Gastrocnemius medialis (tissue), 4 donors: ENCODE measurements around the gene AUTS2. TPM values are rescaled to one million over a fixed set of nuclear protein-coding genes. Genes with fewer than 3 reads are reported as not detected.

Experiments used
- ATAC-seq, 2 donors: fragments of 150-250 bp; one replicate each; pipeline ENCODE4 v1.9.1; 2016
- DNase-seq, 2 donors: peaks; one replicate each; pipeline ENCODE4 v3.0.0-alpha.2; 2019
- H3K27ac ChIP-seq, 4 donors: fragments of 200-600 bp; sonication (generic); 1 replicate in 1 of 4; 2 replicates in 3 of 4; pipeline ENCODE4 v1.5.1; 2016 to 2018; ENCODE audit warnings: mild to moderate bottlenecking in 2 of 4, moderate library complexity in 1 of 4
- H3K27me3 ChIP-seq, 3 donors: fragments of 200-600 bp; sonication (generic) in 2 of 3; 1 replicate in 1 of 3; 2 replicates in 2 of 3; pipeline versions ENCODE4 v1.5.1 to v1.6.0; 2016 to 2019; ENCODE audit warnings: mild to moderate bottlenecking in 1 of 3, moderate library complexity in 1 of 3
- H3K36me3 ChIP-seq, 2 donors: fragments of 200-600 bp; sonication (generic) in 1 of 2; one replicate each; pipeline ENCODE4 v1.5.1; 2017 to 2018
- H3K4me1 ChIP-seq, 2 donors: fragments of 200-600 bp; sonication (generic) in 1 of 2; one replicate each; pipeline ENCODE4 v1.5.1; 2016 to 2017; ENCODE audit warnings: mild to moderate bottlenecking in 2 of 2
- H3K4me3 ChIP-seq, 4 donors: fragments of 200-600 bp; sonication (generic) in 3 of 4; 1 replicate in 1 of 4; 2 replicates in 3 of 4; pipeline ENCODE4 v1.5.1; 2016 to 2019; ENCODE audit warnings: mild to moderate bottlenecking in 2 of 4
- H3K9me3 ChIP-seq, 3 donors: fragments of 200-600 bp; sonication (generic) in 2 of 3; 1 replicate in 1 of 3; 2 replicates in 2 of 3; pipeline ENCODE4 v1.5.1; 2016 to 2019
- POLR2A ChIP-seq, 2 donors: fragments of 450-650 bp; IDR thresholded peaks; one replicate each; pipeline ENCODE4 v1.6.1; 2017; ENCODE audit warnings: antibody characterized with exemption in 2 of 2, mild to moderate bottlenecking in 2 of 2, moderate library complexity in 2 of 2
- in situ Hi-C, 4 donors: fragments of 200-750 bp; cut with MboI; loops; one replicate each; pipeline versions ENCODE4 v1.15.0 to v1.8.0; 2017; ENCODE audit warnings: low sequenced_read_pairs in 4 of 4
- intact Hi-C: fragments of 100-400 bp; cut with DNase I; formaldehyde crosslinking; loops from one replicate; pipeline ENCODE4 v1.15.1; 2023; ENCODE audit warnings: low total_unique reads
- total RNA-seq, 4 donors: library from RNA; depleted of rRNA; stranded (reverse); fragments of >200 nt; gene quantifications; one replicate each; pipeline versions ENCODE4 v1.1.0 to v1.2.3, GENCODE V29; 2016
- TF ChIP-seq, protein P1 (sequence below), 5 experiments: fragments of 450-650 bp in 3 of 5; fragments of 200-600 bp in 2 of 5; sonication (generic) in 2 of 5; IDR thresholded peaks in 4 of 5; conservative IDR thresholded peaks in 1 of 5; 1 replicate in 4 of 5; 2 replicates in 1 of 5; pipeline ENCODE4 v1.5.1; 2016 to 2019; ENCODE audit warnings: antibody characterized with exemption in 5 of 5, mild to moderate bottlenecking in 3 of 5, moderate library complexity in 3 of 5

Gene AUTS2
- total RNA-seq, 4 donors from 2014 or later = 2.5 to 16.2 (median 8.5) TPM

GRCh38 chr7:70619659-70620058, 1021.4 kb downstream of the AUTS2 start:
- Histone ChIP-seq H3K9me3 (no peaks in the 10 kb centered on the region), H3K27ac (no peak overlapping the region), H3K36me3 (no peaks in the 10 kb centered on the region), H3K4me3 (no peak overlapping the region), H3K27me3 (no peaks in the 10 kb centered on the region), H3K4me1 (peaks cover 7% of the 10 kb centered on the region in 2 donors)
- TF ChIP-seq, protein P1, sequence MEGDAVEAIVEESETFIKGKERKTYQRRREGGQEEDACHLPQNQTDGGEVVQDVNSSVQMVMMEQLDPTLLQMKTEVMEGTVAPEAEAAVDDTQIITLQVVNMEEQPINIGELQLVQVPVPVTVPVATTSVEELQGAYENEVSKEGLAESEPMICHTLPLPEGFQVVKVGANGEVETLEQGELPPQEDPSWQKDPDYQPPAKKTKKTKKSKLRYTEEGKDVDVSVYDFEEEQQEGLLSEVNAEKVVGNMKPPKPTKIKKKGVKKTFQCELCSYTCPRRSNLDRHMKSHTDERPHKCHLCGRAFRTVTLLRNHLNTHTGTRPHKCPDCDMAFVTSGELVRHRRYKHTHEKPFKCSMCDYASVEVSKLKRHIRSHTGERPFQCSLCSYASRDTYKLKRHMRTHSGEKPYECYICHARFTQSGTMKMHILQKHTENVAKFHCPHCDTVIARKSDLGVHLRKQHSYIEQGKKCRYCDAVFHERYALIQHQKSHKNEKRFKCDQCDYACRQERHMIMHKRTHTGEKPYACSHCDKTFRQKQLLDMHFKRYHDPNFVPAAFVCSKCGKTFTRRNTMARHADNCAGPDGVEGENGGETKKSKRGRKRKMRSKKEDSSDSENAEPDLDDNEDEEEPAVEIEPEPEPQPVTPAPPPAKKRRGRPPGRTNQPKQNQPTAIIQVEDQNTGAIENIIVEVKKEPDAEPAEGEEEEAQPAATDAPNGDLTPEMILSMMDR (IDR thresholded peaks at IDR 0.05 in 4 of 5, conservative IDR thresholded peaks at IDR 0.05 in 1 of 5) = no peak
- TF ChIP-seq POLR2A (IDR thresholded peaks at IDR 0.05) = no peak
- in situ Hi-C loops = no loop called here
- DNase-seq (no peak), ATAC-seq (no peak)
- intact Hi-C loops = no loop called here

DNA sequence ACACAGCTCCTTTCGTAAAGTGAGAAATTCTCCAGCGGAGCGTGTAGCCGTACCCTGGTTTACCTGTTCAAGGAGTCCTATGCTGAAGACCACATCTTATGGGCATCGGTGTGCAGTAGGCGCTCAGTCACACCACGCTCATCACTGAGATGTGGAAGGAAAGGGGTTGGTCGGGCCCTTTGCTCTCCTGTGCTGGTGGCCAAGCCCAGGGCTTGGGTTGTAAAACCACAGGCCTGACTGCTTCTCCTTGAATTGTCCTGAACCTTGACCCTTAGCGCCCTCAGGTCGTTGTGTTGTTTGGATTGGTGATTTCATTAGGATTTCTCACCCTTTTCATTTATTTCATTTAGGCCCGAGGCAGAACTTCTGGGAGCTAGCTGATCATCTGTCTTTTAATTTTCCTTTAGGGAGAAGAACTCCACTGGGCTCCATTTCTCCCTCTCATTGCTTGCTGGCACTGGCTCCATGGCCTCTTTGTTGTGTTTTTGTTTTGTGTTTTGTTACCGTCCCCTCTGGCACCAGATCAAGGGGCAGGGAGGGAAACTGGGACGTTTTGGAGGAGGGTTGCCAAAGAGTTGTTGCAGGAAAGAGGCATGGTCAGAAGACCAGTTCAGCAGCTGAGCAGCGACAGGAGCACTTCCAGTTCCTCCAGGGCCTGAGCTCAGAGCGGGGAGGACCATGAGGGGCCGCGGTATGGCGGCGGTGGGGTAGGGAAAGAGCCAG, 1022.2 kb downstream of the AUTS2 start:
- H3K9me3 ChIP-seq = no peaks in the 10 kb centered on the region
- H3K27me3 ChIP-seq = no peaks in the 10 kb centered on the region
- intact Hi-C loops = no loop called here
- no peak overlapping the region for H3K27ac ChIP-seq
- ATAC-seq (no peak), DNase-seq (no peak)
- H3K36me3 ChIP-seq = no peaks in the 10 kb centered on the region
- in situ Hi-C loops = no loop called here
- H3K4me3 ChIP-seq = no peak overlapping the region
- TF ChIP-seq POLR2A (IDR thresholded peaks at IDR 0.05) = no peak
- TF ChIP-seq, protein P1 (IDR thresholded peaks at IDR 0.05 in 4 of 5, conservative IDR thresholded peaks at IDR 0.05 in 1 of 5) = no peak
- no peaks in the 10 kb centered on the region for H3K4me1 ChIP-seq

DNA sequence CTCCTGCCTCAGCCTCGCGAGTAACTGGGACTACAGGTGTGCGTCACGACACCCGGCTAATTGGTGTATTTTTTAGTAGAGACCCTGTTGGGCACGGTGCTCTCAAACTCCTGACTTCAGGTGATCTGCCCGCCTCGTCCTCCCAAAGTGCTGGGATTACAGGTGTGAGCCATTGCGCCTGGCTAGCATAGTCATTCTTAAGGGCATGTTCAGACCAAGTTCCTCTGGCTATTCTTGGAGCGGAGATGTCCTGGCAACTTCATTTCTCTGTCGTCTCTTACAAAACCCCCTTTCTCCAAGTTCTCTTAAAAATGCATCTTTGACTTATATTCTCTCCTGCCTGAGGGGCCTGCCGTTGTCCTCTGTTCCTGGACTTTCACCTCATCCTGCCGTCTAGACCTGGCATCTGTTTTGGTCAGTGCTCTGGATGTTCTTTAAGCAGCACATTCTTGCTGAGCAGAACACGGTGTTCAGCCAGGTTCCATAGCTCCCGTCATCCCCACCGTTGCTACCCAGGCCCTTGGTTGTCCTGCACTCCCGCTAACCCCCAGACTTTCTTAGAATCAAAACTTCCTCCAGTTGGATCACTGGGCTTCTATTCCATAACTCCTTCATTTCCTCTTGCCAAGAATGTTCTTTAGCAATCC, 1023.8 kb downstream of the AUTS2 start:
- peak in 1 of 2 donors; percentile 34 for DNase-seq
- intact Hi-C loops = no loop called here
- H3K27ac ChIP-seq = no peak overlapping the region
- no peaks in the 10 kb centered on the region for H3K9me3 ChIP-seq
- H3K4me3 ChIP-seq = no peak overlapping the region
- no peaks in the 10 kb centered on the region for H3K4me1 ChIP-seq
- no peaks in the 10 kb centered on the region for H3K36me3 ChIP-seq
- no peaks in the 10 kb centered on the region for H3K27me3 ChIP-seq
- in situ Hi-C loops = no loop called here
- peak; percentile 77 to 78 for ATAC-seq
- TF ChIP-seq, protein P1 (IDR thresholded peaks at IDR 0.05 in 4 of 5, conservative IDR thresholded peaks at IDR 0.05 in 1 of 5) = no peak

DNA sequence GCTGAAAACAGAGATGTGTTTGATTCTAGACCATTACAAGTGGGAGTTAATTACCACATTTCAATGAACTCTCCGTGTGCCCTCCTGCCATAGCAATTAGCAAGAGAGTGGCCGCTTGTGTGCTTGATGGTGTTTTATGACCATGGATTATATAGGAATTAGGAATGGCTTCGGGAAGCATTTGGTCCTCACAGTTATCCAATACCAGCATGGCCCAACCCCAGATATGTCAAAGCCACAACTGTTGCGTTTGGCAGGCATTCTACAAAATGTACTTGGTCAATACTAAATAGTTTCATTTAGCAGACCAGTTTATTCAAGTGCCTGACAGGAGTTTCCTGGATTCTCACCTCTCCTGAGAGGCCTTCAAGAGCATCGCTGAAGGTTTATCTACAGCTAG, 1024.7 kb downstream of the AUTS2 start:
- Histone ChIP-seq H3K36me3 (no peaks in the 10 kb centered on the region), H3K4me1 (no peaks in the 10 kb centered on the region), H3K4me3 (no peak overlapping the region), H3K9me3 (no peaks in the 10 kb centered on the region), H3K27ac (no peak overlapping the region), H3K27me3 (no peaks in the 10 kb centered on the region)
- TF ChIP-seq POLR2A (IDR thresholded peaks at IDR 0.05) = no peak
- TF ChIP-seq, protein P1 (IDR thresholded peaks at IDR 0.05 in 4 of 5, conservative IDR thresholded peaks at IDR 0.05 in 1 of 5) = no peak
- DNase-seq = no peak
- intact Hi-C loops = no loop called here
- in situ Hi-C loops = no loop called here
- no peak for ATAC-seq
